GM12878 (cell line): ENCODE results near the gene PLET1. TPM values are rescaled to one million over a fixed set of nuclear protein-coding genes. Genes with fewer than 3 reads are reported as not detected.

Experiments
- BACH1 ChIP-seq: fragments of 450-650 bp; IDR thresholded peaks from 2 replicates; pipeline ENCODE4 v1.6.1; 2017; ENCODE audit warnings: mild to moderate bottlenecking, borderline replicate concordance
- BCL11A ChIP-seq: IDR thresholded peaks from 2 replicates; pipeline ENCODE4 v1.6.1; 2011; ENCODE audit warnings: low read depth, low read length
- CHD2 ChIP-seq: IDR thresholded peaks from 2 replicates; pipeline ENCODE4 v1.6.1; 2011; ENCODE audit warnings: low read depth, low read length, improper control_type of control experiment, borderline replicate concordance
- CREB1 ChIP-seq: IDR thresholded peaks from 2 replicates; pipeline ENCODE4 v1.6.1; 2012; ENCODE audit warnings: low read depth, mild to moderate bottlenecking, inconsistent platforms
- CREM ChIP-seq: IDR thresholded peaks from 2 replicates; pipeline ENCODE4 v1.6.1; 2014; ENCODE audit warnings: antibody characterized with exemption, low read depth
- HCFC1 ChIP-seq: fragments of 150-350 bp; IDR thresholded peaks from 2 replicates; pipeline ENCODE4 v1.6.1; 2014; ENCODE audit warnings: low read length
- HSF1 ChIP-seq: fragments of 150-350 bp; IDR thresholded peaks from 2 replicates; pipeline ENCODE4 v1.6.1; 2014; ENCODE audit warnings: mild to moderate bottlenecking, low read depth, low read length
- KLF5 ChIP-seq: fragments of 450-650 bp; IDR thresholded peaks from 2 replicates; pipeline ENCODE4 v1.6.1; 2014; ENCODE audit warnings: mild to moderate bottlenecking; ENCODE audit not compliant: partially characterized antibody
- MAX ChIP-seq: IDR thresholded peaks from 2 replicates; pipeline ENCODE4 v1.6.1; 2012; ENCODE audit warnings: low read depth, low read length, improper control_type of control experiment
- MYB ChIP-seq: fragments of 150-350 bp; IDR thresholded peaks from 2 replicates; pipeline ENCODE4 v1.6.1; 2014; ENCODE audit warnings: mild to moderate bottlenecking, low read depth, low read length, borderline replicate concordance
- NFXL1 ChIP-seq: fragments of 450-650 bp; IDR thresholded peaks from 2 replicates; pipeline ENCODE4 v1.6.1; 2017; ENCODE audit warnings: antibody characterized with exemption, mild to moderate bottlenecking, borderline replicate concordance
- NFYA ChIP-seq: IDR thresholded peaks from 2 replicates; pipeline ENCODE4 v1.6.1; 2011; ENCODE audit warnings: low read depth, mild to moderate bottlenecking, low read length, improper control_type of control experiment, borderline replicate concordance
- NKRF ChIP-seq: fragments of 450-650 bp; conservative IDR thresholded peaks from 2 replicates; pipeline ENCODE4 v1.6.1; 2017; ENCODE audit warnings: mild to moderate bottlenecking, moderate library complexity
- NR2C2 ChIP-seq: IDR thresholded peaks from 2 replicates; pipeline ENCODE4 v1.6.1; 2011; ENCODE audit warnings: borderline replicate concordance, low read depth; ENCODE audit not compliant: control insufficient read depth, insufficient read length
- NR2F1 ChIP-seq: fragments of 450-650 bp; conservative IDR thresholded peaks from 2 replicates; pipeline ENCODE4 v1.6.1; 2017; ENCODE audit warnings: mild to moderate bottlenecking
- POU2F2 ChIP-seq: IDR thresholded peaks from 3 replicates; pipeline ENCODE4 v1.6.1; 2011; ENCODE audit warnings: low read depth, mild to moderate bottlenecking, low read length, borderline replicate concordance
- RUNX3 ChIP-seq: IDR thresholded peaks from 2 replicates; pipeline ENCODE4 v1.6.1; 2012; ENCODE audit warnings: low read length, inconsistent platforms
- SKIL ChIP-seq: fragments of 450-650 bp; IDR thresholded peaks from 2 replicates; pipeline ENCODE4 v1.6.1; 2017; ENCODE audit warnings: mild to moderate bottlenecking, low read depth, inconsistent platforms; ENCODE audit not compliant: poor library complexity, severe bottlenecking
- ZNF622 ChIP-seq: fragments of 450-650 bp; IDR thresholded peaks from 2 replicates; pipeline ENCODE4 v1.6.1; 2017; ENCODE audit warnings: mild to moderate bottlenecking, inconsistent platforms
- polyA plus RNA-seq, 11 experiments: library from polyadenylated mRNA; depleted of rRNA in 4 of 11; unstranded in 6 of 11; stranded (reverse) in 5 of 11; fragments of >200 nt; fragmentation: Nextera tagmentation in 4 of 11; fragmentation: Illumina TruSeq in 1 of 11; extraction: Ambion mirVana in 4 of 11; extraction: Trizol in 1 of 11; gene quantifications; 1 replicate in 1 of 11; 2 replicates in 10 of 11; pipeline versions ENCODE4 v1.2.1 to v1.2.3, GENCODE V29; 2011 to 2016; ENCODE audit warnings: inconsistent platforms in 2 of 11, missing spikeins in 2 of 11, low read depth in 1 of 11
- total RNA-seq, 4 experiments: library from RNA; depleted of rRNA in 3 of 4; stranded (reverse); fragments of >200 nt in 3 of 4; fragmentation: Illumina TruSeq in 1 of 4; extraction: Trizol in 1 of 4; gene quantifications; 2 replicates each; pipeline versions ENCODE4 v1.2.1 to v1.2.3, GENCODE V29; 2013 to 2021
- TF ChIP-seq, protein P1 (sequence below): fragments of 450-650 bp; IDR thresholded peaks from 2 replicates; pipeline ENCODE4 v1.6.1; 2014; ENCODE audit warnings: mild to moderate bottlenecking

Gene PLET1
- total and polyA plus RNA-seq, 10 of the 15 experiments (the other 5 are each of a cell fraction or from before 2014, with no cell fraction given) = not detected

- TF ChIP-seq CHD2 = 0 out of 2 replicates have a peak, but pooled peaks have one; percentile 41
- no peak for TF ChIP-seq HCFC1
- no peak for TF ChIP-seq NR2C2
- no peak for TF ChIP-seq BCL11A
- TF ChIP-seq NFYA = no peak
- TF ChIP-seq SKIL = no peak
- TF ChIP-seq CREB1 = peak; percentile 89
- TF ChIP-seq HSF1 = no peak
- peak; percentile 84 for TF ChIP-seq KLF5
- no peak for TF ChIP-seq ZNF622
- peak; percentile 74 for TF ChIP-seq NKRF
- TF ChIP-seq BACH1 = peak; percentile 79
- no peak for TF ChIP-seq NFXL1
- peak; percentile 44 for TF ChIP-seq CREM
- peak; percentile 69; the same call in 2 of the 3 replicates for TF ChIP-seq POU2F2
- TF ChIP-seq NR2F1 = peak; percentile 41; the same call in 1 of the 2 replicates
- TF ChIP-seq MAX = no peak; the same call in 1 of the 2 replicates
- 0 out of 2 replicates have a peak, but pooled peaks have one; percentile 34 for TF ChIP-seq MYB
- TF ChIP-seq, protein P1, sequence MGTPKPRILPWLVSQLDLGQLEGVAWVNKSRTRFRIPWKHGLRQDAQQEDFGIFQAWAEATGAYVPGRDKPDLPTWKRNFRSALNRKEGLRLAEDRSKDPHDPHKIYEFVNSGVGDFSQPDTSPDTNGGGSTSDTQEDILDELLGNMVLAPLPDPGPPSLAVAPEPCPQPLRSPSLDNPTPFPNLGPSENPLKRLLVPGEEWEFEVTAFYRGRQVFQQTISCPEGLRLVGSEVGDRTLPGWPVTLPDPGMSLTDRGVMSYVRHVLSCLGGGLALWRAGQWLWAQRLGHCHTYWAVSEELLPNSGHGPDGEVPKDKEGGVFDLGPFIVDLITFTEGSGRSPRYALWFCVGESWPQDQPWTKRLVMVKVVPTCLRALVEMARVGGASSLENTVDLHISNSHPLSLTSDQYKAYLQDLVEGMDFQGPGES = peak; percentile 57; the same call in 1 of the 2 replicates
- TF ChIP-seq RUNX3 = no peak; the same call in 1 of the 2 replicates
Observed at GRCh38 chr11:112226062-112226830, 34.4 kb downstream of the PLET1 start, which contains the start of gene PTS (continued).
